Prostate gland (tissue), 2 donors: ENCODE measurements around the gene ACKR3.

Source experiments
- POLR2A ChIP-seq: fragments of 450-650 bp; IDR thresholded peaks from one replicate; pipeline ENCODE4 v1.6.1; 2016; ENCODE audit warnings: antibody characterized with exemption, mild to moderate bottlenecking
- POLR2AphosphoS5 ChIP-seq: sonication (generic); formaldehyde crosslinking; IDR thresholded peaks from one replicate; pipeline ENCODE4 v1.6.1; 2017; ENCODE audit warnings: antibody characterized with exemption
- TF ChIP-seq, protein P1 (sequence below), 4 experiments: fragments of 200-600 bp in 2 of 4; fragments of 450-650 bp in 2 of 4; sonication (generic) in 2 of 4; IDR thresholded peaks; 1 replicate in 3 of 4; 2 replicates in 1 of 4; pipeline ENCODE4 v1.5.1; 2016 to 2019; ENCODE audit warnings: antibody characterized with exemption in 4 of 4, mild to moderate bottlenecking in 2 of 4, moderate library complexity in 2 of 4

DNA sequence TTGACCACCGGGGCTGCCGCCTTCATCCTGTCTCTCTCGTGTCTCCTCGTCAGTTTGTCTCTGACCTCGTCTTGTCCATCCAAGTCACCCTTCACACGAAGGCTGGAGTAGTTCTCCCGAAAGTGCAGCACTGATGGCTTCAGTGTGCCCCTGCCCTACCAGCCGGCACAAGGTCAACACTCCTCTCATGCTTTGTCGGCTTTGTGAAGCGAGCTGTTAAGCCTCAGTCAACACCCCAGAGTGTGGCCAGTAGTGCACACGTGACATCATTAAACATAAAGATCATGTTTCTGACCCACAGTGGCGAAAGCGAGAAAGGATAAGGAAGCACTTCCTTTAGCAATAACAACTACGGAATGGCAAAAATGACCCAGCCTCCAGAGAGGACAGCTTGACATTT, 23.2 kb downstream of the ACKR3 start:
- TF ChIP-seq POLR2A (no peak), POLR2AphosphoS5 (no peak)
- TF ChIP-seq, protein P1, sequence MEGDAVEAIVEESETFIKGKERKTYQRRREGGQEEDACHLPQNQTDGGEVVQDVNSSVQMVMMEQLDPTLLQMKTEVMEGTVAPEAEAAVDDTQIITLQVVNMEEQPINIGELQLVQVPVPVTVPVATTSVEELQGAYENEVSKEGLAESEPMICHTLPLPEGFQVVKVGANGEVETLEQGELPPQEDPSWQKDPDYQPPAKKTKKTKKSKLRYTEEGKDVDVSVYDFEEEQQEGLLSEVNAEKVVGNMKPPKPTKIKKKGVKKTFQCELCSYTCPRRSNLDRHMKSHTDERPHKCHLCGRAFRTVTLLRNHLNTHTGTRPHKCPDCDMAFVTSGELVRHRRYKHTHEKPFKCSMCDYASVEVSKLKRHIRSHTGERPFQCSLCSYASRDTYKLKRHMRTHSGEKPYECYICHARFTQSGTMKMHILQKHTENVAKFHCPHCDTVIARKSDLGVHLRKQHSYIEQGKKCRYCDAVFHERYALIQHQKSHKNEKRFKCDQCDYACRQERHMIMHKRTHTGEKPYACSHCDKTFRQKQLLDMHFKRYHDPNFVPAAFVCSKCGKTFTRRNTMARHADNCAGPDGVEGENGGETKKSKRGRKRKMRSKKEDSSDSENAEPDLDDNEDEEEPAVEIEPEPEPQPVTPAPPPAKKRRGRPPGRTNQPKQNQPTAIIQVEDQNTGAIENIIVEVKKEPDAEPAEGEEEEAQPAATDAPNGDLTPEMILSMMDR (IDR thresholded peaks at IDR 0.05): no peak
